RWPE2 (cell line): ENCODE data around the gene RTN4IP1.
"Not testable (repeated sequence)": the region's sequence is repeated elsewhere in the genome, so short reads cannot be mapped to it uniquely, and the experiment has no call there.

ENCODE experiments used
- ATAC-seq: fragments of 200-7000 bp; cut with Tn5 transposase; 3 replicates; pipeline ENCODE4 v1.9.1; 2021; ENCODE audit warnings: low read depth
- DNase-seq: peaks from one replicate; pipeline ENCODE4 v3.0.0-alpha.2; 2020; ENCODE audit warnings: low spot score
- H3K27ac ChIP-seq: fragments of 450-650 bp; 2 replicates; pipeline ENCODE4 v1.5.1; 2017; ENCODE audit warnings: mild to moderate bottlenecking; ENCODE audit not compliant: poor library complexity, severe bottlenecking
- H3K27me3 ChIP-seq: fragments of 250-450 bp; sonication (Bioruptor Pico); 2 replicates; pipeline ENCODE4 v1.5.1; 2021; ENCODE audit warnings: mild to moderate bottlenecking, moderate library complexity; ENCODE audit not compliant: insufficient read depth, poor library complexity, severe bottlenecking
- H3K36me3 ChIP-seq: fragments of 250-450 bp; sonication (Bioruptor Pico); 2 replicates; pipeline ENCODE4 v1.5.1; 2020; ENCODE audit warnings: low read depth, mild to moderate bottlenecking, moderate library complexity
- H3K4me1 ChIP-seq: fragments of 250-450 bp; sonication (Bioruptor Pico); 2 replicates; pipeline ENCODE4 v1.5.1; 2021; ENCODE audit warnings: mild to moderate bottlenecking, moderate library complexity; ENCODE audit not compliant: insufficient read depth, poor library complexity, severe bottlenecking
- H3K4me3 ChIP-seq: fragments of 250-450 bp; sonication (Bioruptor Pico); 2 replicates; pipeline ENCODE4 v1.5.1; 2021; ENCODE audit warnings: mild to moderate bottlenecking, moderate library complexity; ENCODE audit not compliant: severe bottlenecking
- H3K9me3 ChIP-seq: fragments of 250-450 bp; sonication (Bioruptor Pico); 2 replicates; pipeline ENCODE4 v1.5.1; 2021; ENCODE audit warnings: mild to moderate bottlenecking, moderate library complexity; ENCODE audit not compliant: severe bottlenecking
- CTCF ChIP-seq: fragments of 450-650 bp; IDR thresholded peaks from one replicate; pipeline ENCODE4 v1.5.1; 2017; ENCODE audit warnings: mild to moderate bottlenecking, moderate library complexity; ENCODE audit not compliant: poor library complexity, severe bottlenecking

RTN4IP1 gene

DNA sequence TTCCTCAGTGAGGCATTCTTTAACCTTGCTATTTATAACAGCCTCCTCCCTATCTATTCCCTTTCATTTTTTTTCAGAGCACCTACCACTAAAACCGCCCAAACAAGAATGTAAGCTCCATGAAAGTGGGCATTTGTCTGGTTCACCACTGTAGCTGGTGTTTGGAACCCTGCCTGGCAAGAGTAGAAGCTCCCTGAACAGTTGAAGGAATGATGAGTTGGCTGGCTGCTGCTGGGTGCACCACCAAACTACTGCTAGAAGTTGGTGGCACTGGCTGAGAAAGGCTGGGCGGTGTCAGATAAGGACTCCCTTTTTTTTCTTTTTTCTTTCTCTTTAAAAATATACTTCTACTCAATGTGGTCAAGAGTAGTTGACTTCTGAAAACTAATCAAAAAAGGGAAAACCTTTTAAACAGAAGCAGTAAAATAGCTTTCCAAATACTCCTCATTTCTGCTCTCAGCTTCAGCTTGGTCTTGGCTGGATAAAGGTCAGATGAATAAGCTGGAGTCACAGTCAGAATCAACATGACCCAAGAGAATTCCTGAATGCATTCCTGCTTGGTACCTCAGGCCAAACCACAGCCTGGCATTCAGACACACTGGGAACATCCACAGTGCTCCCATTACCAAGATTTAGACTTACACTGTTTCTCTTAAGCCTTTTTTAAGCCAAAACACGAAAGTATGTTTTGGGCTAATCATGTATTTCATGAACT is 38.0 kb downstream of the RTN4IP1 start:
- Histone ChIP-seq H3K36me3 (peaks cover 4% of the 10 kb centered on the region), H3K4me1 (no peaks in the 10 kb centered on the region), H3K4me3 (no peak overlapping the region), H3K9me3 (no peaks in the 10 kb centered on the region), H3K27me3 (no peaks in the 10 kb centered on the region), H3K27ac (peak overlapping the region; percentile 2)
- TF ChIP-seq CTCF: no peak
- no peak for DNase-seq
- peak; percentile 78 for ATAC-seq

DNA sequence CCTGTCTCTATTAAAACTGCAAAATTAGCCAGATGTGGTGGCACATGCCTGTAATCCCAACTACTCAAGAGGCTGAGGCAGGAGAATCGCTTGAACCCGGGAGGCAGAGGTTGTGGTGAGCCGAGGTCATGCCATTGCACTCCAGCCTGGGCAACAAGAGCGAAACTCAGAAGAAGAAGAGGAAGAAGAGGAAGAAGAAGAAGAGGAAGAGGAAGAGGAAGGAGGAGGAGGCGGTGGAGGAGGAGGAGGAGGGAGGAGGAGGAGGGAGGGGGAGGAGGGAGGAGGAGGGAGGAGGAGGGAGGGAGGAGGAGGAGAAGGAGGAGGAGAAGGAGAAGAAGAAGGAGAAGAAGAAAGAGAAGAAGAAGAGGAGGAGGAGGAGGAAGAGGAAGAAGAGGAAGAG is 40.4 kb downstream of the RTN4IP1 start:
- H3K4me1 ChIP-seq, ATAC-seq, H3K4me3 ChIP-seq, DNase-seq, H3K9me3 ChIP-seq, H3K27me3 ChIP-seq, H3K27ac ChIP-seq, H3K36me3 ChIP-seq: not testable (repeated sequence)

DNA sequence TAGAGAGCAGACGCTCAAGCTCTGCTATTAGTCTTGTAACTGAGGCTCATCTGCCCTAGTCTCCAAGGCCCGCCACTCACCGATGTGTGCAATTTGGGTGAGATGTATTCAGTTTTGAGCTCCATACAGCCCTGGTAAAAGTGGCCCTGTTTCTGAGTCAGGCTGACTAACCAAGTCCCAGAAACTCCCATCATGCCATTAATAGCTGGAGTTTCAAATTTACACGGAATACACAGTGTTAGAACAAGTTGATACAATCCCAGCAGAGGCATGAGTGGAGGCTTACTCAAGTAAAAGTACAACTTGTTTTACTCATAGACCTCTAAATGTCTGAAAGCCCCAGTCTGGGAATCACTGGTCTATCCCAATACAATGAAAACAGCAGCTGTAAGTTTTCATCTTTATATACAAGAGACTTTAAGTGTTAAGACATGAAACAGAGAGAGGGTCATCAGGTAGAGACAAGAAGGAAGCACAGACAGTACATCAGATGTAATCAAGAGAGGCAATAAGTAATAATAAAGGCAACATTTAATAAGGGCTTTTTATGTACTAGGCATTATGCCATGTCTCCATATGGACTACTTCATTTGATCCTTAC is 42.4 kb downstream of the RTN4IP1 start:
- H3K4me1 ChIP-seq: no peaks in the 10 kb centered on the region
- H3K27ac ChIP-seq: no peak overlapping the region
- H3K27me3 ChIP-seq: no peaks in the 10 kb centered on the region
- ATAC-seq (peak; percentile 62; the same call in 2 of the 3 replicates), DNase-seq (no peak)
- peaks cover 4% of the 10 kb centered on the region for H3K36me3 ChIP-seq
- no peak overlapping the region for H3K4me3 ChIP-seq
- no peaks in the 10 kb centered on the region for H3K9me3 ChIP-seq
- TF ChIP-seq CTCF: no peak

DNA sequence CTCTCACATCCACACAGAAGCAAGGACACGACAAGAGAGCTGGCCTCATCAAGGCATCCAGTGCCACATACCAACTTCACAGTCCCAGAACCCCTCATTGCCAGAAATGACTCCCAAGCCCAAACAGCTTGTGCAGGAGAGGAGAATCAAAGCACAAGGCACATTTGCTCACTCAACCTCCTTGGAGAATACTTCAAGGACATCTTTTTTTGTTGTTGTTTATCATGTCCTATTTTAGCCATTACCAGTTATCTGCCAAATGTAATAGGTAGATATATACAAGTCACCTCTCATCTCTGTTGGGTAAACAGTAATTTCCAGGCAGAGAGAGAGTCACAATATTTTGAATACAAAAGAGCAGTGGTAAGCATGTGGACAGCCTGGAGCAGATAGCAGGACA is 47.8 kb downstream of the RTN4IP1 start:
- DNase-seq (no peak), ATAC-seq (no peak)
- Histone ChIP-seq H3K4me3 (no peak overlapping the region), H3K36me3 (peaks cover 2% of the 10 kb centered on the region), H3K4me1 (no peaks in the 10 kb centered on the region), H3K9me3 (no peaks in the 10 kb centered on the region), H3K27me3 (no peaks in the 10 kb centered on the region), H3K27ac (no peak overlapping the region)
- no peak for TF ChIP-seq CTCF

GRCh38 chr6:106579281-106579680 is 50.0 kb downstream of the RTN4IP1 start:
- no peaks in the 10 kb centered on the region for H3K27me3 ChIP-seq
- ATAC-seq (no peak), DNase-seq (no peak)
- H3K36me3 ChIP-seq: peaks cover 2% of the 10 kb centered on the region
- TF ChIP-seq CTCF: no peak
- H3K4me3 ChIP-seq: no peak overlapping the region
- no peaks in the 10 kb centered on the region for H3K9me3 ChIP-seq
- H3K27ac ChIP-seq: no peak overlapping the region
- H3K4me1 ChIP-seq: no peaks in the 10 kb centered on the region
